GM23338 (cell line): ENCODE results near the gene SORBS1. TPM values are rescaled to one million over a fixed set of nuclear protein-coding genes. Genes with fewer than 3 reads are reported as not detected.

ENCODE experiments used
- ATAC-seq: fragments of 200-7000 bp; cut with Tn5 transposase; 3 replicates; pipeline ENCODE4 v1.9.1; 2020
- DNase-seq: peaks from one replicate; pipeline ENCODE4 v3.0.0-alpha.2; 2015; ENCODE audit warnings: low spot score
- H2AFZ ChIP-seq: fragments of 200-600 bp; sonication (generic); 2 replicates; pipeline ENCODE4 v1.8.0; 2016; ENCODE audit warnings: antibody characterized with exemption, mild to moderate bottlenecking, moderate library complexity
- H3F3A ChIP-seq: fragments of 200-600 bp; sonication (generic); replicated peaks from 2 replicates; pipeline ENCODE4 v1.8.0; 2017; ENCODE audit warnings: antibody characterized with exemption, mixed run types, low read depth
- H3K27ac ChIP-seq: fragments of 200-600 bp; sonication (generic); 2 replicates; pipeline ENCODE4 v1.6.1; 2016; ENCODE audit warnings: low read depth
- H3K27me3 ChIP-seq: fragments of 200-600 bp; sonication (generic); 2 replicates; pipeline ENCODE4 v1.8.0; 2016; ENCODE audit warnings: mild to moderate bottlenecking, mixed run types, moderate library complexity; ENCODE audit not compliant: insufficient read depth
- H3K36me3 ChIP-seq: fragments of 200-600 bp; sonication (generic); 2 replicates; pipeline ENCODE4 v1.8.0; 2016; ENCODE audit warnings: mild to moderate bottlenecking; ENCODE audit not compliant: insufficient read depth
- H3K4me1 ChIP-seq: fragments of 200-600 bp; sonication (generic); 2 replicates; pipeline ENCODE4 v1.8.0; 2016; ENCODE audit warnings: mild to moderate bottlenecking, moderate library complexity; ENCODE audit not compliant: insufficient read depth
- H3K4me2 ChIP-seq: fragments of 200-600 bp; sonication (generic); 2 replicates; pipeline ENCODE4 v1.7.1; 2017; ENCODE audit warnings: mixed run types
- H3K4me3 ChIP-seq: fragments of 200-600 bp; sonication (generic); 2 replicates; pipeline ENCODE4 v1.6.1; 2016; ENCODE audit warnings: mixed run types
- H3K79me2 ChIP-seq: fragments of 200-600 bp; sonication (generic); replicated peaks from 2 replicates; pipeline ENCODE4 v1.8.0; 2017; ENCODE audit warnings: mild to moderate bottlenecking; ENCODE audit not compliant: insufficient read depth
- H3K9me2 ChIP-seq: fragments of 200-600 bp; sonication (generic); 2 replicates; pipeline ENCODE4 v1.8.0; 2017; ENCODE audit not compliant: insufficient read depth
- H4K20me1 ChIP-seq: fragments of 200-600 bp; sonication (generic); replicated peaks from 2 replicates; pipeline ENCODE4 v1.8.0; 2017; ENCODE audit warnings: mild to moderate bottlenecking; ENCODE audit not compliant: insufficient read depth
- H3K27ac Mint-ChIP-seq: 2 replicates; pipeline ENCODE4 v1.8.0; 2020; ENCODE audit warnings: inconsistent platforms, mild to moderate bottlenecking, moderate library complexity, mixed read lengths
- H3K27me3 Mint-ChIP-seq: 3 replicates; pipeline ENCODE4 v1.8.0; 2022; ENCODE audit warnings: low read depth, mild to moderate bottlenecking, moderate library complexity, mixed read lengths, inconsistent platforms; ENCODE audit not compliant: insufficient read depth, poor library complexity
- H3K36me3 Mint-ChIP-seq: 3 replicates; pipeline ENCODE4 v1.8.0; 2021; ENCODE audit warnings: low read depth, mild to moderate bottlenecking, inconsistent platforms, moderate library complexity, mixed read lengths
- H3K4me1 Mint-ChIP-seq: 3 replicates; pipeline ENCODE4 v1.8.0; 2020; ENCODE audit warnings: mild to moderate bottlenecking, inconsistent platforms, mixed read lengths
- H3K4me3 Mint-ChIP-seq: 3 replicates; pipeline ENCODE4 v1.8.0; 2021; ENCODE audit warnings: moderate library complexity, mild to moderate bottlenecking, inconsistent platforms, mixed read lengths
- H3K9me3 Mint-ChIP-seq: 3 replicates; pipeline ENCODE4 v1.8.0; 2020; ENCODE audit warnings: moderate library complexity, mild to moderate bottlenecking, inconsistent platforms, mixed read lengths
- CREB1 ChIP-seq: fragments of 250-450 bp; sonication (Bioruptor Pico); IDR thresholded peaks from 2 replicates; pipeline ENCODE4 v1.5.0; 2020; ENCODE audit warnings: low read depth, mild to moderate bottlenecking, moderate library complexity
- EZH2 ChIP-seq: fragments of 200-600 bp; sonication (generic); IDR thresholded peaks from one replicate; pipeline ENCODE4 v1.8.0; 2017; ENCODE audit warnings: antibody characterized with exemption, mild to moderate bottlenecking, low read depth; ENCODE audit not compliant: unreplicated experiment
- EZH2phosphoT487 ChIP-seq: fragments of 200-600 bp; sonication (generic); IDR thresholded peaks from one replicate; pipeline ENCODE4 v1.8.1; 2018; ENCODE audit warnings: antibody characterized with exemption; ENCODE audit not compliant: unreplicated experiment
- JUNB ChIP-seq: IDR thresholded peaks from one replicate; pipeline ENCODE4 v1.6.1; 2016; ENCODE audit warnings: antibody characterized with exemption; ENCODE audit not compliant: unreplicated experiment
- NANOG ChIP-seq: IDR thresholded peaks from 2 replicates; pipeline ENCODE4 v1.6.1; 2016; ENCODE audit warnings: antibody characterized with exemption, borderline replicate concordance
- POLR2AphosphoS5 ChIP-seq: IDR thresholded peaks from 2 replicates; pipeline ENCODE4 v1.6.1; 2016; ENCODE audit warnings: antibody characterized with exemption, low read depth
- STAT1 ChIP-seq: IDR thresholded peaks from one replicate; pipeline ENCODE4 v1.6.1; 2016; ENCODE audit warnings: antibody characterized with exemption; ENCODE audit not compliant: unreplicated experiment
- ZNF114 ChIP-seq: fragments of 250-450 bp; sonication (Bioruptor Pico); IDR thresholded peaks from 2 replicates; pipeline ENCODE4 v1.5.0; 2020; ENCODE audit warnings: mild to moderate bottlenecking, moderate library complexity
- ZNF331 ChIP-seq: fragments of 250-450 bp; sonication (Bioruptor Pico); IDR thresholded peaks from 2 replicates; pipeline ENCODE4 v1.5.0; 2020; ENCODE audit warnings: low read depth, mild to moderate bottlenecking, moderate library complexity
- polyA plus RNA-seq: library from polyadenylated mRNA; unstranded; fragments of >200 nt; fragmentation: Nextera tagmentation; extraction: Ambion mirVana; gene quantifications from 2 replicates; pipeline ENCODE4 v1.2.1, GENCODE V29; 2016
- total RNA-seq: library from RNA; depleted of rRNA; stranded (reverse); fragments of >200 nt; shearing (Covaris generic); gene quantifications from 2 replicates; pipeline ENCODE4 v1.2.3, GENCODE V29; 2014
- TF ChIP-seq, protein P1 (sequence below), 2 experiments: fragments of 200-600 bp in 1 of 2; sonication (generic) in 1 of 2; conservative IDR thresholded peaks; 2 replicates each; pipeline versions ENCODE4 v1.5.1 to v1.6.1; 2016 to 2017; ENCODE audit warnings: antibody characterized with exemption in 2 of 2, low read depth in 2 of 2, mild to moderate bottlenecking in 2 of 2, moderate library complexity in 1 of 2
- TF ChIP-seq, protein P2 (sequence below): IDR thresholded peaks from 2 replicates; pipeline ENCODE4 v1.6.1; 2016; ENCODE audit warnings: antibody characterized with exemption
- TF ChIP-seq, protein P3 (sequence below): fragments of 250-450 bp; sonication (Bioruptor Pico); IDR thresholded peaks from 2 replicates; pipeline ENCODE4 v1.5.0; 2020; ENCODE audit warnings: mild to moderate bottlenecking, moderate library complexity
- TF ChIP-seq, protein P4 (sequence below): IDR thresholded peaks from one replicate; pipeline ENCODE4 v1.6.1; 2018; ENCODE audit warnings: antibody characterized with exemption; ENCODE audit not compliant: unreplicated experiment

Gene SORBS1
- total and polyA plus RNA-seq, 2 experiments from 2014 or later = 47.7 to 51.5 TPM

DNA sequence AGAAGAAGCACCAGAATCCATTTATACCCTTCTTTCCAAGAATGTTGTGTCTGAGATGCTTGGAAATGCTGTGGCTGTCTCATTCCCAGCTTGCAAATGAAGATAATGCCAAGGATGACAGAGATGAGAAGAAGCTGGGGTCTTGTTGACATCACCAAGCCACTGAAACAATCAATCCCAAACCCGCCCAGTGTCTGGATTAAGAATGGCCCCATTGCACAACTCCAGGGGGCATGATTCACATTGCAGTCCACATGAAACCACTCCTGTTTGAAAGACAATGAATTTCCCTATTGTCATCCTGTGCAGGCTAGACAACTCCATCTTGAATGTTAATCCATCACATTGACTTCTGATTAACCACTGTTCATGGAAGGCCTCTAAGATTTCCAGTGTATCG is 28.6 kb downstream of the SORBS1 start:
- Mint-ChIP-seq H3K27me3 (no peaks in the 10 kb centered on the region), H3K4me3 (no peak overlapping the region), H3K36me3 (no peaks in the 10 kb centered on the region), H3K4me1 (peaks cover 29% of the 10 kb centered on the region), H3K27ac (no peak overlapping the region), H3K9me3 (no peaks in the 10 kb centered on the region)
- Histone ChIP-seq H3F3A (0 out of 2 replicates have a peak, but pooled peaks cover 2% of the 10 kb centered on the region), H3K27ac (no peak overlapping the region), H3K9me2 (peaks cover 7% of the 10 kb centered on the region; the same call in 1 of the 2 replicates), H2AFZ (no peak overlapping the region), H3K79me2 (peaks cover 91% of the 10 kb centered on the region), H3K4me3 (no peak overlapping the region), H4K20me1 (peaks cover 18% of the 10 kb centered on the region), H3K4me2 (no peak overlapping the region), H3K4me1 (peaks cover 35% of the 10 kb centered on the region), H3K27me3 (no peaks in the 10 kb centered on the region), H3K36me3 (no peaks in the 10 kb centered on the region)
- no peak for ATAC-seq
- DNase-seq = no peak
- TF ChIP-seq, protein P1, sequence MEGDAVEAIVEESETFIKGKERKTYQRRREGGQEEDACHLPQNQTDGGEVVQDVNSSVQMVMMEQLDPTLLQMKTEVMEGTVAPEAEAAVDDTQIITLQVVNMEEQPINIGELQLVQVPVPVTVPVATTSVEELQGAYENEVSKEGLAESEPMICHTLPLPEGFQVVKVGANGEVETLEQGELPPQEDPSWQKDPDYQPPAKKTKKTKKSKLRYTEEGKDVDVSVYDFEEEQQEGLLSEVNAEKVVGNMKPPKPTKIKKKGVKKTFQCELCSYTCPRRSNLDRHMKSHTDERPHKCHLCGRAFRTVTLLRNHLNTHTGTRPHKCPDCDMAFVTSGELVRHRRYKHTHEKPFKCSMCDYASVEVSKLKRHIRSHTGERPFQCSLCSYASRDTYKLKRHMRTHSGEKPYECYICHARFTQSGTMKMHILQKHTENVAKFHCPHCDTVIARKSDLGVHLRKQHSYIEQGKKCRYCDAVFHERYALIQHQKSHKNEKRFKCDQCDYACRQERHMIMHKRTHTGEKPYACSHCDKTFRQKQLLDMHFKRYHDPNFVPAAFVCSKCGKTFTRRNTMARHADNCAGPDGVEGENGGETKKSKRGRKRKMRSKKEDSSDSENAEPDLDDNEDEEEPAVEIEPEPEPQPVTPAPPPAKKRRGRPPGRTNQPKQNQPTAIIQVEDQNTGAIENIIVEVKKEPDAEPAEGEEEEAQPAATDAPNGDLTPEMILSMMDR (conservative IDR thresholded peaks at IDR 0.05; ENCODE audit: low read depth in 2 of 2) = no peak
- TF ChIP-seq EZH2 (no peak), ZNF114 (CRISPR knock-in tag) (no peak), ZNF331 (no peak), POLR2AphosphoS5 (no peak), NANOG (no peak), STAT1 (no peak), JUNB (no peak), EZH2phosphoT487 (no peak), CREB1 (CRISPR knock-in tag) (no peak)
- TF ChIP-seq, protein P2, sequence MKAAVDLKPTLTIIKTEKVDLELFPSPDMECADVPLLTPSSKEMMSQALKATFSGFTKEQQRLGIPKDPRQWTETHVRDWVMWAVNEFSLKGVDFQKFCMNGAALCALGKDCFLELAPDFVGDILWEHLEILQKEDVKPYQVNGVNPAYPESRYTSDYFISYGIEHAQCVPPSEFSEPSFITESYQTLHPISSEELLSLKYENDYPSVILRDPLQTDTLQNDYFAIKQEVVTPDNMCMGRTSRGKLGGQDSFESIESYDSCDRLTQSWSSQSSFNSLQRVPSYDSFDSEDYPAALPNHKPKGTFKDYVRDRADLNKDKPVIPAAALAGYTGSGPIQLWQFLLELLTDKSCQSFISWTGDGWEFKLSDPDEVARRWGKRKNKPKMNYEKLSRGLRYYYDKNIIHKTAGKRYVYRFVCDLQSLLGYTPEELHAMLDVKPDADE = no peak
- TF ChIP-seq, protein P3, sequence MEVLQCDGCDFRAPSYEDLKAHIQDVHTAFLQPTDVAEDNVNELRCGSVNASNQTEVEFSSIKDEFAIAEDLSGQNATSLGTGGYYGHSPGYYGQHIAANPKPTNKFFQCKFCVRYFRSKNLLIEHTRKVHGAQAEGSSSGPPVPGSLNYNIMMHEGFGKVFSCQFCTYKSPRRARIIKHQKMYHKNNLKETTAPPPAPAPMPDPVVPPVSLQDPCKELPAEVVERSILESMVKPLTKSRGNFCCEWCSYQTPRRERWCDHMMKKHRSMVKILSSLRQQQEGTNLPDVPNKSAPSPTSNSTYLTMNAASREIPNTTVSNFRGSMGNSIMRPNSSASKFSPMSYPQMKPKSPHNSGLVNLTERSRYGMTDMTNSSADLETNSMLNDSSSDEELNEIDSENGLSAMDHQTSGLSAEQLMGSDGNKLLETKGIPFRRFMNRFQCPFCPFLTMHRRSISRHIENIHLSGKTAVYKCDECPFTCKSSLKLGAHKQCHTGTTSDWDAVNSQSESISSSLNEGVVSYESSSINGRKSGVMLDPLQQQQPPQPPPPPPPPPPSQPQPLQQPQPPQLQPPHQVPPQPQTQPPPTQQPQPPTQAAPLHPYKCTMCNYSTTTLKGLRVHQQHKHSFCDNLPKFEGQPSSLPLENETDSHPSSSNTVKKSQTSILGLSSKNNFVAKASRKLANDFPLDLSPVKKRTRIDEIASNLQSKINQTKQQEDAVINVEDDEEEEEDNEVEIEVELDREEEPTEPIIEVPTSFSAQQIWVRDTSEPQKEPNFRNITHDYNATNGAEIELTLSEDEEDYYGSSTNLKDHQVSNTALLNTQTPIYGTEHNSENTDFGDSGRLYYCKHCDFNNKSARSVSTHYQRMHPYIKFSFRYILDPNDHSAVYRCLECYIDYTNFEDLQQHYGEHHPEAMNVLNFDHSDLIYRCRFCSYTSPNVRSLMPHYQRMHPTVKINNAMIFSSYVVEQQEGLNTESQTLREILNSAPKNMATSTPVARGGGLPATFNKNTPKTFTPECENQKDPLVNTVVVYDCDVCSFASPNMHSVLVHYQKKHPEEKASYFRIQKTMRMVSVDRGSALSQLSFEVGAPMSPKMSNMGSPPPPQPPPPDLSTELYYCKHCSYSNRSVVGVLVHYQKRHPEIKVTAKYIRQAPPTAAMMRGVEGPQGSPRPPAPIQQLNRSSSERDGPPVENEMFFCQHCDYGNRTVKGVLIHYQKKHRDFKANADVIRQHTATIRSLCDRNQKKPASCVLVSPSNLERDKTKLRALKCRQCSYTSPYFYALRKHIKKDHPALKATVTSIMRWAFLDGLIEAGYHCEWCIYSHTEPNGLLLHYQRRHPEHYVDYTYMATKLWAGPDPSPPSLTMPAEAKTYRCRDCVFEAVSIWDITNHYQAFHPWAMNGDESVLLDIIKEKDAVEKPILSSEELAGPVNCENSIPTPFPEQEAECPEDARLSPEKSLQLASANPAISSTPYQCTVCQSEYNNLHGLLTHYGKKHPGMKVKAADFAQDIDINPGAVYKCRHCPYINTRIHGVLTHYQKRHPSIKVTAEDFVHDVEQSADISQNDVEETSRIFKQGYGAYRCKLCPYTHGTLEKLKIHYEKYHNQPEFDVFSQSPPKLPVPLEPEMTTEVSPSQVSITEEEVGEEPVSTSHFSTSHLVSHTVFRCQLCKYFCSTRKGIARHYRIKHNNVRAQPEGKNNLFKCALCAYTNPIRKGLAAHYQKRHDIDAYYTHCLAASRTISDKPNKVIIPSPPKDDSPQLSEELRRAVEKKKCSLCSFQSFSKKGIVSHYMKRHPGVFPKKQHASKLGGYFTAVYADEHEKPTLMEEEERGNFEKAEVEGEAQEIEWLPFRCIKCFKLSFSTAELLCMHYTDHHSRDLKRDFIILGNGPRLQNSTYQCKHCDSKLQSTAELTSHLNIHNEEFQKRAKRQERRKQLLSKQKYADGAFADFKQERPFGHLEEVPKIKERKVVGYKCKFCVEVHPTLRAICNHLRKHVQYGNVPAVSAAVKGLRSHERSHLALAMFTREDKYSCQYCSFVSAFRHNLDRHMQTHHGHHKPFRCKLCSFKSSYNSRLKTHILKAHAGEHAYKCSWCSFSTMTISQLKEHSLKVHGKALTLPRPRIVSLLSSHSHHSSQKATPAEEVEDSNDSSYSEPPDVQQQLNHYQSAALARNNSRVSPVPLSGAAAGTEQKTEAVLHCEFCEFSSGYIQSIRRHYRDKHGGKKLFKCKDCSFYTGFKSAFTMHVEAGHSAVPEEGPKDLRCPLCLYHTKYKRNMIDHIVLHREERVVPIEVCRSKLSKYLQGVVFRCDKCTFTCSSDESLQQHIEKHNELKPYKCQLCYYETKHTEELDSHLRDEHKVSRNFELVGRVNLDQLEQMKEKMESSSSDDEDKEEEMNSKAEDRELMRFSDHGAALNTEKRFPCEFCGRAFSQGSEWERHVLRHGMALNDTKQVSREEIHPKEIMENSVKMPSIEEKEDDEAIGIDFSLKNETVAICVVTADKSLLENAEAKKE (CRISPR knock-in tag) = no peak
- TF ChIP-seq, protein P4, sequence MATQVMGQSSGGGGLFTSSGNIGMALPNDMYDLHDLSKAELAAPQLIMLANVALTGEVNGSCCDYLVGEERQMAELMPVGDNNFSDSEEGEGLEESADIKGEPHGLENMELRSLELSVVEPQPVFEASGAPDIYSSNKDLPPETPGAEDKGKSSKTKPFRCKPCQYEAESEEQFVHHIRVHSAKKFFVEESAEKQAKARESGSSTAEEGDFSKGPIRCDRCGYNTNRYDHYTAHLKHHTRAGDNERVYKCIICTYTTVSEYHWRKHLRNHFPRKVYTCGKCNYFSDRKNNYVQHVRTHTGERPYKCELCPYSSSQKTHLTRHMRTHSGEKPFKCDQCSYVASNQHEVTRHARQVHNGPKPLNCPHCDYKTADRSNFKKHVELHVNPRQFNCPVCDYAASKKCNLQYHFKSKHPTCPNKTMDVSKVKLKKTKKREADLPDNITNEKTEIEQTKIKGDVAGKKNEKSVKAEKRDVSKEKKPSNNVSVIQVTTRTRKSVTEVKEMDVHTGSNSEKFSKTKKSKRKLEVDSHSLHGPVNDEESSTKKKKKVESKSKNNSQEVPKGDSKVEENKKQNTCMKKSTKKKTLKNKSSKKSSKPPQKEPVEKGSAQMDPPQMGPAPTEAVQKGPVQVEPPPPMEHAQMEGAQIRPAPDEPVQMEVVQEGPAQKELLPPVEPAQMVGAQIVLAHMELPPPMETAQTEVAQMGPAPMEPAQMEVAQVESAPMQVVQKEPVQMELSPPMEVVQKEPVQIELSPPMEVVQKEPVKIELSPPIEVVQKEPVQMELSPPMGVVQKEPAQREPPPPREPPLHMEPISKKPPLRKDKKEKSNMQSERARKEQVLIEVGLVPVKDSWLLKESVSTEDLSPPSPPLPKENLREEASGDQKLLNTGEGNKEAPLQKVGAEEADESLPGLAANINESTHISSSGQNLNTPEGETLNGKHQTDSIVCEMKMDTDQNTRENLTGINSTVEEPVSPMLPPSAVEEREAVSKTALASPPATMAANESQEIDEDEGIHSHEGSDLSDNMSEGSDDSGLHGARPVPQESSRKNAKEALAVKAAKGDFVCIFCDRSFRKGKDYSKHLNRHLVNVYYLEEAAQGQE = no peak
